Stomach smooth muscle (tissue), 2 donors: ENCODE measurements around the gene PXYLP1.
"Not testable (repeated sequence)": the region's sequence is repeated elsewhere in the genome, so short reads cannot be mapped to it uniquely, and the experiment has no call there.

Source experiments
- H3K27ac ChIP-seq: one replicate; pipeline ENCODE4 v1.7.0; 2013; ENCODE audit warnings: mild to moderate bottlenecking, low read length, inconsistent platforms
- H3K27me3 ChIP-seq, 2 donors: one replicate each; pipeline ENCODE4 v1.7.0; 2013; ENCODE audit warnings: low read length in 2 of 2; ENCODE audit not compliant: insufficient read depth in 2 of 2, control insufficient read depth in 1 of 2
- H3K36me3 ChIP-seq, 2 donors: one replicate each; pipeline ENCODE4 v1.7.0; 2013; ENCODE audit warnings: low read length in 2 of 2; ENCODE audit not compliant: control insufficient read depth in 2 of 2, insufficient read depth in 2 of 2
- H3K4me1 ChIP-seq: one replicate; pipeline ENCODE4 v1.7.0; 2013; ENCODE audit warnings: low read length; ENCODE audit not compliant: control insufficient read depth, insufficient read depth
- H3K4me3 ChIP-seq, 2 donors: one replicate each; pipeline ENCODE4 v1.7.0; 2013; ENCODE audit warnings: low read length in 2 of 2
- H3K9ac ChIP-seq, 2 donors: one replicate each; pipeline ENCODE4 v1.7.0; 2013; ENCODE audit warnings: low read length in 2 of 2, mild to moderate bottlenecking in 1 of 2
- H3K9me3 ChIP-seq, 2 donors: one replicate each; pipeline ENCODE4 v1.7.0; 2013; ENCODE audit warnings: low read length in 2 of 2; ENCODE audit not compliant: control insufficient read depth in 2 of 2
- donor health status: healthy.
- donor health status: Pancreatic carcinoma.

PXYLP1 gene

GRCh38 chr3:141300426-141300825, 68.8 kb downstream of the PXYLP1 start:
- H3K4me3 ChIP-seq, H3K9me3 ChIP-seq, H3K9ac ChIP-seq, H3K4me1 ChIP-seq, H3K27me3 ChIP-seq, H3K36me3 ChIP-seq, H3K27ac ChIP-seq: not testable (repeated sequence)

- H3K27ac ChIP-seq, result no peak overlapping the region
Measured at GRCh38 chr3:141302364-141303141, 70.9 kb downstream of the PXYLP1 start.

DNA sequence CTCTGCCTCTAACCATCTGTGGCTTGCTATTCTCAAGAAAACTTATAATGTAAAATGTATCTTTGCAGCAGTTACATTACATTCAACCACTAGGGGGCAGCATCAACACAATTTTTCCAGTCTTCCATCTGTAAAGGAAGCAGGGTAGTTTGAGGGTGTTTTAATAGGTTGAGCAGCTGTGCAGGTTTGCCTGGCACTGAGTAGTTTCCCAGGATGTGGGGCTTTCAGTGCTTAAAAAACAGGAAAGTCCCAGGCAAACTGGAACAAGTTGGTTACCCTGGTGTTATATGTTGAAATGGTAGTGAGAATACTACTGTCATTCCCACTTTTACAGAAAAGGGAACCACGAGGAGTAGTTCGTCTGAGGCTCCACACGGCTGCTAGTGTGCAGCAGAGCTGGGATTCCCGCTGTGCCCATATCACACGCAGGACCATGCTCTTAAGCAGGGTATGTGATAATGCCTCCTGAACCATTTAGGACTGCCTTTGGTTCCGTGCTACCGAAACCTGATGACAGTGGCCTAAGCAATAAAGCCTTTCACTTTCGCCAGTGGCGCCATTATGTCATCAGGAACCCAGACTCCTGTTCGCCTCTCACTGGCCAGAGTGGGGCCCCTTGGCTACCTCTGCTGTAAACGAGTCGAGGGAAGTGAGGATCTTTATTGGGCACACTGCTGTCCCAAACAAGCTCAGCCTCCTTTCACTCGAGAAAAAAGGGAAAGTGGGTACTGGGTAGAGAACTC, 72.0 kb downstream of the PXYLP1 start:
- H3K9me3 ChIP-seq, result no peaks in the 10 kb centered on the region
- no peaks in the 10 kb centered on the region for H3K4me1 ChIP-seq
- H3K27ac ChIP-seq, result no peak overlapping the region
- no peak overlapping the region for H3K4me3 ChIP-seq
- H3K36me3 ChIP-seq, result no peaks in the 10 kb centered on the region
- H3K9ac ChIP-seq, result peak overlapping the region in 1 of 2 donors; percentile 21
- no peaks in the 10 kb centered on the region for H3K27me3 ChIP-seq

More at GRCh38 chr3:141302364-141303141, 70.9 kb downstream of the PXYLP1 start:
- Histone ChIP-seq H3K4me1 (no peaks in the 10 kb centered on the region), H3K9me3 (no peaks in the 10 kb centered on the region), H3K4me3 (no peak overlapping the region), H3K36me3 (no peaks in the 10 kb centered on the region), H3K9ac (no peak overlapping the region), H3K27me3 (no peaks in the 10 kb centered on the region)

GRCh38 chr3:141305436-141305835, 73.8 kb downstream of the PXYLP1 start:
- Histone ChIP-seq H3K27ac (no peak overlapping the region), H3K9ac (no peak overlapping the region), H3K4me1 (no peaks in the 10 kb centered on the region), H3K36me3 (no peaks in the 10 kb centered on the region), H3K27me3 (no peaks in the 10 kb centered on the region), H3K9me3 (no peaks in the 10 kb centered on the region), H3K4me3 (no peak overlapping the region)

- Histone ChIP-seq H3K27ac (no peak overlapping the region), H3K27me3 (no peaks in the 10 kb centered on the region), H3K4me3 (no peak overlapping the region), H3K4me1 (peaks cover 5% of the 10 kb centered on the region), H3K9ac (no peak overlapping the region), H3K36me3 (no peaks in the 10 kb centered on the region), H3K9me3 (no peaks in the 10 kb centered on the region)
Measured at GRCh38 chr3:141306276-141306675, 74.7 kb downstream of the PXYLP1 start.

- Histone ChIP-seq H3K9me3 (no peaks in the 10 kb centered on the region), H3K27me3 (no peaks in the 10 kb centered on the region), H3K4me1 (peaks cover 7% of the 10 kb centered on the region), H3K4me3 (no peak overlapping the region), H3K36me3 (no peaks in the 10 kb centered on the region), H3K27ac (no peak overlapping the region), H3K9ac (no peak overlapping the region)
Measured at GRCh38 chr3:141306922-141307321, 75.3 kb downstream of the PXYLP1 start.

DNA sequence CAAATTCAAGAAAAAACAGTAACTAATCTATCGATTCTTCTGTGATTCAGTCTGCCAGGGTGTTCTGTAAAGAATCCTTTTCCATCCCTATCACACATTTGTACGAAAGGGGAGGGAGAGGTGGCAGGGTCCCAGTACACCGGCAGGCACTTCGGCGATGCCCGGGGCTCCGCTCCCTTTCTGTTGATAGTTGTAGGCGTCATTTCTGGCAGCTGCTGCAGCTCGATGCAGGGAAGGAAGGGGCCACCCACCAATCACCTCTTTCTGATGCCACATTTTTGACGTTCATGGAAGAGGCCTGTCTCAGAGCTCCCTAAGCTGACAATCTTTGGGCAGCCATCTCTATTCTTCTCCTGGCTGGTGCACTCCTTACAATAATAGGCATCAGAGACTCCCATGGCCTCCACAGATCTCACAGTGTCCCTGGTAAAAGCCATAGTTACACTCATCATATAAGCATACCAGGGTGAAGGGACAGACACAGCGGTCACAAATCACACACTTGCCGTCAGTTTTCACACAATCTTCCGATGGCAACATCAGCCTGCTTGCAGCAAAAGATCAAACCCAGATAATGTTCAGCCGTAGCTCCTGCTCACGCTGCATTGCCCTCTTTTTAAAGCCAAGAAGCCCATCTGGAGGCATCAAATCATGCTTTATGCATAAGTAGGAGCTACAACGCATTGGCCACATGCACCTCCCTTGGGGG, 75.9 kb downstream of the PXYLP1 start:
- H3K9me3 ChIP-seq, result no peaks in the 10 kb centered on the region
- H3K4me1 ChIP-seq, result peaks cover 13% of the 10 kb centered on the region
- H3K9ac ChIP-seq, result no peak overlapping the region
- H3K36me3 ChIP-seq, result no peaks in the 10 kb centered on the region
- H3K27ac ChIP-seq, result no peak overlapping the region
- H3K4me3 ChIP-seq, result no peak overlapping the region
- H3K27me3 ChIP-seq, result no peaks in the 10 kb centered on the region

DNA sequence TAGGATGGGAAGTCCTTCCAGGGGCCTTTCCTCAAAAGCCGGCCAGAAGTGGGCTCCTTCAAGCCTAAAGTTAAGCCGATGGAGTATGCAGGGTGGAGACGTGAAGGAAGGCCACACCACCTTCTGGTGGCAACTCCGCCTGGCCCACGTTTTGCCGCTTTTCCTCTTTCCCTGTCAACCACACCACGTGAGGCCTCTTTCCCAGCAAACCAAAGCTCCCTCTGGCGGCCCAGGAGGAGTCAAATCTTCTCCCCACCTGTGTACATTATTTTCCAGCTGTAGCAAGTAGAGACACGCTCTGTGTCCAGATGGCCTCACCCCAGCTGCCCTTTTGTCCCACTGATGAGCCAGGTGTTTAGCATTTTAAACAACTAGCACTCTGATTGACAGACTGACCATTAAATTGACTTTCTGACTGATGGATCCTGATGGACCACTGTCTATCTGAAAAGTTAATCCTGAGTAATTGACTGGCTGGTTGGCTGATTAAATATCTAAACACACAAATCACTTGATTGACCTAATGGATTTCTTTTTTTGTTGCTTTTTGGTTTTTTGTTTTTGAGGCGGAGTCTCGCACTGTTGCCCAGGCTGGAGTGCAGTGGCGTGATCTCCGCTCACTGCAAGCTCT, 77.1 kb downstream of the PXYLP1 start:
- Histone ChIP-seq H3K9me3 (no peaks in the 10 kb centered on the region), H3K27me3 (no peaks in the 10 kb centered on the region), H3K27ac (no peak overlapping the region)

DNA sequence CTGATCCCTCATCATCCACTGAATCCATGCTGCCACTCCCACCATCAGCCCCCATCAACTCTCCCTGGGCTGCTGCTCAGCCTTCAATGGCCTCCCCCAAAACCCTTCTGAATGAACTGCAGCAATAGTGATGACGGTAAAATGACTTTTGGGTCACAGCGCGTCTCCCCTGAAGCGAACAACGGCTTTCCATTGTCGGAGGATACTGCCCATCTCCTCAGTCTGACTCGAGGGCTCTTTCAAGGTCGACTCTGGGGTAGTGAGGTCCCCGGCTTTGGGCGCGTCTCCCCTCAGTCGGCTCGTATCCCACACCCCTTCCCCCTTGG, 79.5 kb downstream of the PXYLP1 start:
- no peaks in the 10 kb centered on the region for H3K9me3 ChIP-seq
- H3K27me3 ChIP-seq, result no peaks in the 10 kb centered on the region
- H3K4me1 ChIP-seq, result peaks cover 14% of the 10 kb centered on the region
- H3K4me3 ChIP-seq, result peak overlapping the region; percentile 65 to 96
- peak overlapping the region; percentile 79 to 85 for H3K9ac ChIP-seq
- peak overlapping the region; percentile 70 for H3K27ac ChIP-seq
- H3K36me3 ChIP-seq, result no peaks in the 10 kb centered on the region

More for the DNA sequence above, 77.1 kb downstream of the PXYLP1 start:
- Histone ChIP-seq H3K4me1 (peaks cover 14% of the 10 kb centered on the region), H3K4me3 (no peak overlapping the region), H3K36me3 (no peaks in the 10 kb centered on the region), H3K9ac (no peak overlapping the region)

- Histone ChIP-seq H3K9me3 (no peaks in the 10 kb centered on the region), H3K27me3 (no peaks in the 10 kb centered on the region), H3K4me1 (peaks cover 14% of the 10 kb centered on the region), H3K36me3 (no peaks in the 10 kb centered on the region), H3K9ac (peak overlapping the region; percentile 79 to 85), H3K27ac (peak overlapping the region; percentile 70), H3K4me3 (peak overlapping the region; percentile 65 to 96)
Measured at GRCh38 chr3:141311496-141312353, 80.1 kb downstream of the PXYLP1 start.
